ENCODE results near the gene BSPH1. TPM values are rescaled to one million over a fixed set of nuclear protein-coding genes. Genes with fewer than 3 reads are reported as not detected.
A peak's percentile ranks its signal among the peaks of the same experiment; 100 is the strongest.
"Not testable (repeated sequence)": the region's sequence is repeated elsewhere in the genome, so short reads cannot be mapped to it uniquely, and the experiment has no call there.

Gene BSPH1
- total and polyA plus RNA-seq, 2 donors (not counting 3 experiments of a cell fraction or from before 2014, with no cell fraction given) = not detected

DNA sequence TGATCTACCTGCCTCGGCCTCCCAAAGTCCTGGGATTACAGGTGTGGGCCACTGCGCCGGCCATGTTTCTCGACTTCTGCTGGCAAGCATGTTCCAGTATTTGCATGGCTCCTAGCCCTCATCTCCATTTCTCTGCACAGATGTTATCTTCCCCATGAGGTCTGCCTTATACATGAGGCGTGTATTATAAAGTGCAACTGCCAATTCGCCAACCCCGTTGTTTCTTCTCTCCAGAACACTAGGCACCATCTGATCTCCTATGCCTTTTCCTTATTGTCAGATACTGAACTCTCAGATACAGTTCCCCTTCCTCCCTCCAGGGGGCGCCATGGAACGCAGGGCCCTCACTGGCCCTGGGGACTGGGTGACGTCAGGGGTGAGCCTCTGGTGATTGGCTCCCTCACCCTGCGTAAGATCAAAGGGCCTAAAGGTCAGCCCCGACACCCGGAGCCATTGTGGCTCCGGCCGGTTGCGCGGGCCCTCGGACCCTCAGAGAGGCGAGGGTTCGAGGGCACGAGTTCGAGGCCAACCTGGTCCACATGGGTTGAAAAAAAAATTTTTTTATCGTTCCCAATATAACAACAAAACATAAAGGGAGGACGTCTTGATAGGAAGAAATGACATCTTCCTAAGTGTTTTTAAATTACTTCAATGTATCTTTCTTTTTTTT lies 42.0 kb downstream of the BSPH1 start:
- H4K20me1 ChIP-seq (replicated peaks; ENCODE audit: control insufficient read depth, extremely low read depth, insufficient read depth, low read length); H3K4me1 ChIP-seq (ENCODE audit: control insufficient read depth, extremely low read depth, insufficient read depth, low read length); H3K36me3 ChIP-seq (ENCODE audit: control insufficient read depth in 2 of 2, extremely low read depth in 1 of 2, insufficient read depth in 2 of 2, low read length in 2 of 2); H3K27ac ChIP-seq (ENCODE audit: insufficient read depth, low read depth, low read length); H3K4me3 ChIP-seq (replicated peaks in 1 of 3; ENCODE audit: insufficient read depth in 1 of 3, low read depth in 1 of 3, low read length in 3 of 3); DNase-seq (ENCODE audit: low read depth, low spot score); H3K9me3 ChIP-seq (replicated peaks; ENCODE audit: control insufficient read depth, insufficient read depth, low read length); H3K9me1 ChIP-seq (replicated peaks; ENCODE audit: control insufficient read depth, extremely low read depth, insufficient read depth, low read length); H2AFZ ChIP-seq (ENCODE audit: low read depth, low read length); H3K9ac ChIP-seq (replicated peaks; ENCODE audit: extremely low read depth, insufficient read depth, low read length); H3K4me2 ChIP-seq (ENCODE audit: insufficient read depth, low read length); dilution Hi-C loops (cut with MboI; ENCODE audit: extremely low pct_ligation_motif_present, low sequenced_read_pairs); CTCF ChIA-PET; intact Hi-C loops (cut with micrococcal nuclease); POLR2A ChIA-PET; H3K27me3 ChIP-seq (ENCODE audit: control insufficient read depth in 2 of 2, insufficient read depth in 2 of 2, low read length in 2 of 2); BruUV-seq (replicated peaks); FAIRE-seq; H3K79me2 ChIP-seq (ENCODE audit: control insufficient read depth, insufficient read depth, low read length): not testable (repeated sequence)
- TF ChIP-seq, protein P1, sequence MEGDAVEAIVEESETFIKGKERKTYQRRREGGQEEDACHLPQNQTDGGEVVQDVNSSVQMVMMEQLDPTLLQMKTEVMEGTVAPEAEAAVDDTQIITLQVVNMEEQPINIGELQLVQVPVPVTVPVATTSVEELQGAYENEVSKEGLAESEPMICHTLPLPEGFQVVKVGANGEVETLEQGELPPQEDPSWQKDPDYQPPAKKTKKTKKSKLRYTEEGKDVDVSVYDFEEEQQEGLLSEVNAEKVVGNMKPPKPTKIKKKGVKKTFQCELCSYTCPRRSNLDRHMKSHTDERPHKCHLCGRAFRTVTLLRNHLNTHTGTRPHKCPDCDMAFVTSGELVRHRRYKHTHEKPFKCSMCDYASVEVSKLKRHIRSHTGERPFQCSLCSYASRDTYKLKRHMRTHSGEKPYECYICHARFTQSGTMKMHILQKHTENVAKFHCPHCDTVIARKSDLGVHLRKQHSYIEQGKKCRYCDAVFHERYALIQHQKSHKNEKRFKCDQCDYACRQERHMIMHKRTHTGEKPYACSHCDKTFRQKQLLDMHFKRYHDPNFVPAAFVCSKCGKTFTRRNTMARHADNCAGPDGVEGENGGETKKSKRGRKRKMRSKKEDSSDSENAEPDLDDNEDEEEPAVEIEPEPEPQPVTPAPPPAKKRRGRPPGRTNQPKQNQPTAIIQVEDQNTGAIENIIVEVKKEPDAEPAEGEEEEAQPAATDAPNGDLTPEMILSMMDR (IDR thresholded peaks at IDR 0.05; ENCODE audit: extremely low read depth in 1 of 2, insufficient read depth in 1 of 2, low read depth in 1 of 2, low read length in 2 of 2) = peak; percentile 19 to 20

GRCh38 chr19:47928581-47928980 lies 63.4 kb downstream of the BSPH1 start:
- H3K27me3 ChIP-seq (ENCODE audit: control insufficient read depth in 2 of 2, insufficient read depth in 2 of 2, low read length in 2 of 2); intact Hi-C loops (cut with micrococcal nuclease); H3K9me1 ChIP-seq (replicated peaks; ENCODE audit: control insufficient read depth, extremely low read depth, insufficient read depth, low read length); H3K36me3 ChIP-seq (ENCODE audit: control insufficient read depth in 2 of 2, extremely low read depth in 1 of 2, insufficient read depth in 2 of 2, low read length in 2 of 2); H3K4me2 ChIP-seq (ENCODE audit: insufficient read depth, low read length); H3K79me2 ChIP-seq (ENCODE audit: control insufficient read depth, insufficient read depth, low read length); H4K20me1 ChIP-seq (replicated peaks; ENCODE audit: control insufficient read depth, extremely low read depth, insufficient read depth, low read length); dilution Hi-C loops (cut with MboI; ENCODE audit: extremely low pct_ligation_motif_present, low sequenced_read_pairs); H2AFZ ChIP-seq (ENCODE audit: low read depth, low read length); H3K9ac ChIP-seq (replicated peaks; ENCODE audit: extremely low read depth, insufficient read depth, low read length); H3K4me1 ChIP-seq (ENCODE audit: control insufficient read depth, extremely low read depth, insufficient read depth, low read length); DNase-seq (ENCODE audit: low read depth, low spot score); H3K27ac ChIP-seq (ENCODE audit: insufficient read depth, low read depth, low read length); H3K9me3 ChIP-seq (replicated peaks; ENCODE audit: control insufficient read depth, insufficient read depth, low read length); POLR2A ChIA-PET; H3K4me3 ChIP-seq (replicated peaks in 1 of 3; ENCODE audit: insufficient read depth in 1 of 3, low read depth in 1 of 3, low read length in 3 of 3); BruUV-seq (replicated peaks); CTCF ChIA-PET; FAIRE-seq: not testable (repeated sequence)

DNA sequence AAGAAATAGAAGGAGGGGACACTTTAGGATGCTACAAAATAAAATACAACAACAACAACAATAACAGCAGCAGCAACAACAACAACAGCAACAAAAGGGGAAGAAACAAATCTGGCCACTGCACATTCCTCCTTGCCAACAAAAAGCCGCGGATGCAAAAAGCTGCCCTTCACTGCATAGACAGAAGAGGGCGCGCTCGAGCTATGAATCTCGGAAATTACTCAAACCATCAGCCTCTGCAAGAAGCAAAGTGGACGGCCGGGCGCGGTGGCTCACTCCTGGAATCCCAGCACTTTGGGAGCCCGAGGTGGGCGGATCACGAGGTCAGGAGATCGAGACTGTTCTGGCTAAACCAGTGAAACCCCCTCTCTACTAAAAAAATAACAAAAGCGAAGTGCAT lies 71.9 kb downstream of the BSPH1 start:
- DNase-seq (ENCODE audit: low read depth, low spot score); POLR2A ChIA-PET; H3K27ac ChIP-seq (ENCODE audit: insufficient read depth, low read depth, low read length); H3K4me3 ChIP-seq (replicated peaks in 1 of 3; ENCODE audit: insufficient read depth in 1 of 3, low read depth in 1 of 3, low read length in 3 of 3); H2AFZ ChIP-seq (ENCODE audit: low read depth, low read length); CTCF ChIA-PET; H3K4me2 ChIP-seq (ENCODE audit: insufficient read depth, low read length); H3K36me3 ChIP-seq (ENCODE audit: control insufficient read depth in 2 of 2, extremely low read depth in 1 of 2, insufficient read depth in 2 of 2, low read length in 2 of 2); H3K27me3 ChIP-seq (ENCODE audit: control insufficient read depth in 2 of 2, insufficient read depth in 2 of 2, low read length in 2 of 2); intact Hi-C loops (cut with micrococcal nuclease); H3K9me1 ChIP-seq (replicated peaks; ENCODE audit: control insufficient read depth, extremely low read depth, insufficient read depth, low read length); dilution Hi-C loops (cut with MboI; ENCODE audit: extremely low pct_ligation_motif_present, low sequenced_read_pairs); H3K9ac ChIP-seq (replicated peaks; ENCODE audit: extremely low read depth, insufficient read depth, low read length); H3K4me1 ChIP-seq (ENCODE audit: control insufficient read depth, extremely low read depth, insufficient read depth, low read length); H3K79me2 ChIP-seq (ENCODE audit: control insufficient read depth, insufficient read depth, low read length); BruUV-seq (replicated peaks); H4K20me1 ChIP-seq (replicated peaks; ENCODE audit: control insufficient read depth, extremely low read depth, insufficient read depth, low read length); H3K9me3 ChIP-seq (replicated peaks; ENCODE audit: control insufficient read depth, insufficient read depth, low read length): not testable (repeated sequence)
- peak; percentile 47 for FAIRE-seq
